T-helper 1 cell treated with Interleukin-12 subunit alpha and Interleukin-12 subunit beta and Interleukin-4 antibody, amounts not matched to agents 30 ng/mL and 1 ng/mL, for 36 hours (primary cell): ENCODE results near the gene MCRIP2. TPM values are rescaled to one million over a fixed set of nuclear protein-coding genes. Genes with fewer than 3 reads are reported as not detected.
"Not testable (repeated sequence)": the region's sequence is repeated elsewhere in the genome, so short reads cannot be mapped to it uniquely, and the experiment has no call there.

Source experiments
- intact Hi-C: fragments of 100-400 bp; cut with micrococcal nuclease; formaldehyde crosslinking; loops from one replicate; pipeline ENCODE4 v1.15.1; 2024
- total RNA-seq: library from RNA; stranded (reverse); gene quantifications from 2 replicates; pipeline ENCODE4 v1.2.3, GENCODE V29; 2022

Gene MCRIP2
- total RNA-seq, 1 donor from 2014 or later = 27.5 TPM

GRCh38 chr16:678858-679813 is 37.5 kb downstream of the MCRIP2 start:
- intact Hi-C loops = loop anchor here (1.0 kb wide), 4 partner anchors 11 to 43 kb away; partner anchors contain the start of genes METTL26, RHOT2 and WDR90

- intact Hi-C loops = loop anchor here (1.0 to 5.0 kb wide), 6 partner anchors 12 to 153 kb away; partner anchors contain the start of genes CAPN15, CCDC78, HAGHL and METTL26
These were observed 38.4 kb downstream of the MCRIP2 start, which contains the start of gene STUB1 for GRCh38 chr16:679814-680624. STUB1 (plus strand) TSS chr16:680410; CDS start chr16:680526, 116 bp downstream.

- intact Hi-C loops = loop anchor here (1.0 to 5.0 kb wide), 2 partner anchors 47 to 153 kb away; partner anchors contain the start of genes CAPN15, CCDC78 and HAGHL
These were observed 39.0 kb downstream of the MCRIP2 start for GRCh38 chr16:680625-680945.

- intact Hi-C loops = loop anchor here (1.0 to 5.0 kb wide), 2 partner anchors 46 to 154 kb away; partner anchors contain the start of genes CAPN15, CCDC78 and HAGHL
These were observed 39.5 kb downstream of the MCRIP2 start for GRCh38 chr16:680967-681745.

- intact Hi-C loops = loop anchor here (5.0 kb wide), 1 partner anchor 45 kb away; the partner anchor contains the start of genes CCDC78 and HAGHL
These were observed 40.3 kb downstream of the MCRIP2 start for GRCh38 chr16:681746-682427.

GRCh38 chr16:682493-683395 is 41.1 kb downstream of the MCRIP2 start:
- intact Hi-C loops = loop anchor here (5.0 kb wide), 1 partner anchor 45 kb away; the partner anchor contains the start of genes CCDC78 and HAGHL

- intact Hi-C loops = loop anchor here (1.0 to 5.0 kb wide), 7 partner anchors 12 to 331 kb away; partner anchors contain the start of genes AXIN1, CAPN15, CCDC78 and HAGHL
These were observed 41.9 kb downstream of the MCRIP2 start for GRCh38 chr16:683396-684070.

- intact Hi-C loops = loop anchor here (1.0 to 5.0 kb wide), 7 partner anchors 11 to 332 kb away; partner anchors contain the start of genes AXIN1, CAPN15, CCDC78 and HAGHL
These were observed 42.6 kb downstream of the MCRIP2 start, which contains the start of gene JMJD8 for GRCh38 chr16:684071-684794. JMJD8 (minus strand) TSS chr16:684334; CDS start chr16:684319, 15 bp downstream.

- intact Hi-C loops = loop anchor here (1.0 to 5.0 kb wide), 7 partner anchors 10 to 333 kb away; partner anchors contain the start of genes AXIN1, CAPN15, CCDC78 and HAGHL
These were observed 43.5 kb downstream of the MCRIP2 start for GRCh38 chr16:684961-685696.

GRCh38 chr16:685967-686366 is 44.3 kb downstream of the MCRIP2 start:
- intact Hi-C loops = loop anchor here (2.0 kb wide), 1 partner anchor 97 kb away; no protein-coding TSS in a partner anchor

GRCh38 chr16:686459-687260 is 45.0 kb downstream of the MCRIP2 start:
- intact Hi-C loops = no loop called here

GRCh38 chr16:687499-687898 is 45.9 kb downstream of the MCRIP2 start:
- intact Hi-C loops = no loop called here

GRCh38 chr16:689175-689897 is 47.7 kb downstream of the MCRIP2 start:
- intact Hi-C loops = no loop called here

- intact Hi-C loops = not testable (repeated sequence)
These were observed 49.6 kb downstream of the MCRIP2 start for GRCh38 chr16:691242-691641.
